ENCODE data around the gene ABCA2. TPM values are rescaled to one million over a fixed set of nuclear protein-coding genes. Genes with fewer than 3 reads are reported as not detected.
A peak's percentile ranks its signal among the peaks of the same experiment; 100 is the strongest.

ABCA2 gene
- total RNA-seq, 1 donor from 2014 or later: 2.7 TPM

GRCh38 chr9:136969150-136969549 is 58.9 kb downstream of the ABCA2 start:
- Mint-ChIP-seq H3K27ac (no peak overlapping the region), H3K27me3 (ENCODE audit: insufficient read depth, low read depth) (peaks cover 4% of the 10 kb centered on the region), H3K36me3 (no peaks in the 10 kb centered on the region), H3K4me1 (peaks cover 13% of the 10 kb centered on the region), H3K4me3 (no peak overlapping the region), H3K9me3 (no peaks in the 10 kb centered on the region)
- H3F3A ChIP-seq (ENCODE audit: low read depth): no peaks in the 10 kb centered on the region
- H3K79me2 ChIP-seq (ENCODE audit: low read depth): no peaks in the 10 kb centered on the region
- H3K4me2 ChIP-seq: no peak overlapping the region
- DNase-seq (ENCODE audit: low spot score): no peak
- H2AFZ ChIP-seq (replicated peaks): no peak overlapping the region
- H3K4me3 ChIP-seq: no peak overlapping the region
- H3K4me1 ChIP-seq: peaks cover 6% of the 10 kb centered on the region
- H3K27ac ChIP-seq: no peak overlapping the region
- no peaks in the 10 kb centered on the region for H3K9me3 ChIP-seq (ENCODE audit: low read depth)
- H3K9ac ChIP-seq: no peak overlapping the region
- no peaks in the 10 kb centered on the region for H3K36me3 ChIP-seq
- H3K27me3 ChIP-seq: no peaks in the 10 kb centered on the region
- TF ChIP-seq EZH2 (IDR thresholded peaks at IDR 0.05): no peak
- H4K20me1 ChIP-seq (ENCODE audit: low read depth): no peaks in the 10 kb centered on the region

- H3K9me3 ChIP-seq (ENCODE audit: low read depth): no peaks in the 10 kb centered on the region
- Mint-ChIP-seq H3K36me3 (no peaks in the 10 kb centered on the region), H3K9me3 (no peaks in the 10 kb centered on the region), H3K4me1 (peaks cover 13% of the 10 kb centered on the region), H3K27me3 (ENCODE audit: insufficient read depth, low read depth) (peaks cover 4% of the 10 kb centered on the region), H3K4me3 (no peak overlapping the region), H3K27ac (no peak overlapping the region)
- H3K27me3 ChIP-seq: no peaks in the 10 kb centered on the region
- H3F3A ChIP-seq (ENCODE audit: low read depth): no peaks in the 10 kb centered on the region
- H3K9ac ChIP-seq: no peak overlapping the region
- DNase-seq (ENCODE audit: low spot score): no peak
- no peak overlapping the region for H3K4me3 ChIP-seq
- H2AFZ ChIP-seq (replicated peaks): no peak overlapping the region
- no peaks in the 10 kb centered on the region for H3K36me3 ChIP-seq
- no peak overlapping the region for H3K4me2 ChIP-seq
- TF ChIP-seq EZH2phosphoT487 (IDR thresholded peaks at IDR 0.05) (no peak), EZH2 (IDR thresholded peaks at IDR 0.05) (no peak), CTCF (IDR thresholded peaks at IDR 0.05) (no peak)
- no peaks in the 10 kb centered on the region for H3K79me2 ChIP-seq (ENCODE audit: low read depth)
- peaks cover 6% of the 10 kb centered on the region for H3K4me1 ChIP-seq
- H3K27ac ChIP-seq: no peak overlapping the region
- H4K20me1 ChIP-seq (ENCODE audit: low read depth): no peaks in the 10 kb centered on the region
Observed at GRCh38 chr9:136968333-136969127, 59.5 kb downstream of the ABCA2 start.

GRCh38 chr9:136965771-136966484 is 62.1 kb downstream of the ABCA2 start:
- DNase-seq (ENCODE audit: low spot score): peak; percentile 54
- Mint-ChIP-seq H3K4me3 (peak overlapping the region; percentile 18), H3K27ac (peak overlapping the region; percentile 64), H3K27me3 (ENCODE audit: insufficient read depth, low read depth) (peaks cover 4% of the 10 kb centered on the region), H3K9me3 (no peaks in the 10 kb centered on the region), H3K4me1 (peaks cover 17% of the 10 kb centered on the region), H3K36me3 (no peaks in the 10 kb centered on the region)
- TF ChIP-seq CTCF (IDR thresholded peaks at IDR 0.05): no peak
- TF ChIP-seq EZH2phosphoT487 (IDR thresholded peaks at IDR 0.05): no peak
- no peak for TF ChIP-seq EZH2 (IDR thresholded peaks at IDR 0.05)
- H3K27ac ChIP-seq: no peak overlapping the region
- no peaks in the 10 kb centered on the region for H3K27me3 ChIP-seq
- no peaks in the 10 kb centered on the region for H4K20me1 ChIP-seq (ENCODE audit: low read depth)
- H3K4me2 ChIP-seq: peak overlapping the region; percentile 60
- H3K9me3 ChIP-seq (ENCODE audit: low read depth): no peaks in the 10 kb centered on the region
- peaks cover 6% of the 10 kb centered on the region for H3K4me1 ChIP-seq
- peak overlapping the region; percentile 61 for H2AFZ ChIP-seq (replicated peaks)
- no peaks in the 10 kb centered on the region for H3K79me2 ChIP-seq (ENCODE audit: low read depth)
- no peak overlapping the region for H3K4me3 ChIP-seq
- no peak overlapping the region for H3K9ac ChIP-seq
- H3F3A ChIP-seq (ENCODE audit: low read depth): no peaks in the 10 kb centered on the region
- no peaks in the 10 kb centered on the region for H3K36me3 ChIP-seq
